GM13977 (cell line): Measurements from ENCODE around the gene ZNF324B.
"Not testable (repeated sequence)": the region's sequence is repeated elsewhere in the genome, so short reads cannot be mapped to it uniquely, and the experiment has no call there.

Experiments used
- DNase-seq: peaks from one replicate; pipeline ENCODE4 v3.0.0; 2012; ENCODE audit warnings: low spot score
- CTCF ChIP-seq: IDR thresholded peaks from 2 replicates; pipeline ENCODE4 v1.5.1; 2012; ENCODE audit warnings: mild to moderate bottlenecking, control low read depth; ENCODE audit not compliant: insufficient read depth; ENCODE audit errors: extremely low read depth, missing control alignments
- in situ Hi-C: fragments of 300-500 bp; cut with MboI; formaldehyde crosslinking; loops from one replicate; pipeline ENCODE4 v1.12.0; 2022; ENCODE audit warnings: low sequenced_read_pairs, low pct_unique_long_range_greater_than_20kb, mixed read lengths, inconsistent platforms; ENCODE audit not compliant: unreplicated experiment

Gene ZNF324B

DNA sequence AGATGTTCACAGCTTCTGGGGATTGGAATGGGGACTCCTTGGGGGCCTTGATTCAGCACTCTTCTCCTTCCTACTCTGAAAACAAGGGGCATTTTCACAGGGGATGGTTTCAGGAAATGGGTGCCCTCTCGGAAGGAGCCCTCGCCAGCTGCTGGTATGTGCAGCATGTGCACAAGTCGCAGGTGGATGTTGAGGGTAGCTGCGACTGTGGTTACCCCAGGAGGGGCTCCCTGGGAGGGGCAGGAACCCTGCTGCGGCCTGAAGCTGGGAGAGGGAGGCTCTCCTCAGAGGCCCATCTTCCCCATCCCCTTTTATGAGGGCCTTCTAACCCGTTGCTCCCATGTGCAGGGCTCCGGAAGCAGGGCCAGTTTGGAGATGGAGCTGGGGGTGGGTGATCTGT lies 30.9 kb downstream of the ZNF324B start:
- no peak for TF ChIP-seq CTCF
- DNase-seq: no peak
- in situ Hi-C loops: no loop called here

- no peak for TF ChIP-seq CTCF
- in situ Hi-C loops: no loop called here
- DNase-seq: no peak
Measured at GRCh38 chr19:58483776-58484175, 32.4 kb downstream of the ZNF324B start.

DNA sequence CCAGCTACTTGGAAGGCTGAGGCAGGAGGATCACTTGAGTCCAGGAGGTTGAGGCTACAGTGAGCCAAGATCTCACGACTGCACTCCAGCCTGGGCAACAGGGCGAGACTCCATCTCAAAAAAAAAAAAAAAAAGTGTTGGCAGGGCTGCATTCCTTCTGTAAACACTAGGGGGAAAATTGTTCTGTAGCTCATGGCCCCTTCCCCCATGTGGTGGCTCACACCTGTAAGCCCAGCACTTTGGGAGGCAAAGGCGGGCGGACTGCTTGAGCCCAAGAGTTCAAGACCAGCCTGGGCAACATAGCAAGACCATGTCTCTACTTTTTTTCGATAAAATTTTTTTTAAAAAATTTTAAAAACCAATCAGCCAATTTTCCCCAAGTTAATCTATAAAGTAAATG lies 32.9 kb downstream of the ZNF324B start:
- in situ Hi-C loops, DNase-seq: not testable (repeated sequence)

DNA sequence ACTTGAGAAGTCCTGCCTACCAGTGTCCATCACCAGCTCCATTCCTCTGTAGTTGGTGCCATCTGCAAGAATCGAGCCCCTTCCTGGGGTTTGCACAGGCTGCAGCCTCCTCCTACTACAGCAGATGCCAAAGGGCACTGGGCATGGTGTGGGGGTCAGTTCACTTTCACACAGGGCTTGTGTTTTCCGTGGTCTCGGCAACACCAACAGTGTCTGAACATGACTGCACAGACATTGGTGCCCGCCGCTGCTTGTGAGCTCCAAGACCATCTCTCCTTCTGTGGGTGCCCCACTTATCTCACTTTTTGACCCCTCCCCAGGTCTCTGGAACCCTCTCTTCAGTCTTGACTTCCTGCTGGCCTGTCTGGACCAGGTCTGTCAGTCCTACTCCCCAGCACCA lies 40.0 kb downstream of the ZNF324B start:
- in situ Hi-C loops: no loop called here
- TF ChIP-seq CTCF: no peak
- no peak for DNase-seq

- no peak for DNase-seq
- TF ChIP-seq CTCF: no peak
- in situ Hi-C loops: no loop called here
Measured at GRCh38 chr19:58492265-58492664, 40.8 kb downstream of the ZNF324B start.

DNA sequence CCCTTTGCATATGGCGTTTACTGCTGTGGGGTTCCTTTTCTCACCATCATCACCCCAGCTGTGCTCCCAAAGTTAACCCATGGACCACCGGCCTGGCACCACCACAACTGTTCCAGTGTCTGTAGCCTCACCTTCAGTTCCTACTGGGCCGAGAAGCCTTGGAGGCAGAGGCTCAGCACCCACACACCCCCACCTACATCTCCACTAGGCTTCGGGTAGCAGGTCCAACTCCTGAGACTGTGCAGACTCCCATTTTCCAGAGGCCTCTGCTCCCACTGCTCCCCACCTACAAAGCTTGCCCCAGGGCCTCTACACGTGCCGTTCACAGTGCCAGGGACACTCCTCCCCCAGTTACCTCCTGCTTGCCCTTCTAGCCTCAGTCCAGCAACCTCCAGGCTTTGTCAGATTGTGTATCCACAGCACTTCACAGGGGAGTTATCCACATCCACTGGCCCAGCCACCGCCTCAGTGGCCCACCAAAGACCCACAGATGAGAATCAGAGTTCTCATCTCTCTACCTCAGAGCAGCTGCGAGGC lies 46.3 kb downstream of the ZNF324B start:
- in situ Hi-C loops: no loop called here
- DNase-seq: no peak
- no peak for TF ChIP-seq CTCF

DNA sequence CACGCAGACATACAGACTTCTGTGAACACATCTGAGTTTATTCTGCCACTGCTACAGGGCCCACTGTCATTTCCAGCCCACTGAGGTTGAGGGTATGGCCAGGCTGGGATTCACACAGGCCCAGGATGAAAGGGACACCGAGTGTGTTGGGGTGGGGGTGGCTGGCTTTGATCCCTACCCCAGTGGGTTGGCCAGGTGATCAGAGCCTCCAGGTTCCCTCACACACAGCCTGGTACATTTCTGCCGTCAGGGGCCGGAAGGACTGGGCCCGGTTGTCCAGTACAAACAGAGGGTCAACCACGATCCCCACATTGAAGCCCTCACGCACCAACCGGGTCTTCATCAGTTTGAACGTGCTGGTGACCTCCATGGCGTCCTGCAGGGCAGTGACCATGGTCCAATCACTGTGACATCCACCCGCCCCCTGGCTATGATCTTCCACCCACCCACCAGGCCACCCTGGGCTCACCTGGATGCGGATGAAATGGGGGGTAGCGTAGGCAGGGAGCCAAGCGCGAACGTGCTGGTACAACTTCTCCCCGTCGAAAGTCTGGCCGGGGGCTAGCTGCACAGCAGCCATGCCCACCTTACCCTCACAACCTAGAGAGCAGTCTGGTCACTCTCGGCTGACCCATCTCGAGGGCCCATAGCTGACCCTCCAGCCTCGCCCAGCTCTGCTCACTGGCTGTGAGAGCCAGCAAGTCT lies 47.0 kb downstream of the ZNF324B start:
- TF ChIP-seq CTCF: no peak
- DNase-seq: no peak
- in situ Hi-C loops: no loop called here
